GM12875 (cell line): ENCODE data around the gene LIN7A.

Source experiments
- H3K4me3 ChIP-seq: one replicate; pipeline ENCODE4 v1.5.1; 2011; ENCODE audit warnings: low read depth, low read length, control low read depth
- TF ChIP-seq, protein P1 (sequence below): IDR thresholded peaks from 2 replicates; pipeline ENCODE4 v1.5.1; 2011; ENCODE audit warnings: low read depth, mild to moderate bottlenecking, control low read depth, inconsistent platforms, low read length, moderate library complexity, borderline replicate concordance; ENCODE audit not compliant: insufficient read depth

LIN7A gene

DNA sequence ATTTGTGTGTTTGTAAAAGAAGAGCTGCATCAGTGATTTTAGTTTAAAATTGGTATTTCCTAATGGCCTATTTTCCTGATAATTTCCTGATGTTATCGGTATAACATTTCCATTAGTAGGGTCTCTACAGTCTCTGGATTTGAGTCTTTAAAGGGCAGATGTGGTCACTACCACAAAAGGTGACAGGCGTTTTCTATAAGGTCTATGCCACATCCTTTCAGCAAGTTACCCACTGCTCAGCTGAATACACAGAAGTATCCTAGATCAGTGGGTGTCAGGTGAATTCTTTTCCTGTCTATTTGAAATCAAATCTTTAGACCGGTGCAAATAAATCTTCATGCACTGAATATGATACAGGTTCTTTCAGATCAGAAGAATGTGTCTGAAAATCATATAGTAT lies 90.2 kb downstream of the LIN7A start:
- H3K4me3 ChIP-seq = no peak overlapping the region
- TF ChIP-seq, protein P1, sequence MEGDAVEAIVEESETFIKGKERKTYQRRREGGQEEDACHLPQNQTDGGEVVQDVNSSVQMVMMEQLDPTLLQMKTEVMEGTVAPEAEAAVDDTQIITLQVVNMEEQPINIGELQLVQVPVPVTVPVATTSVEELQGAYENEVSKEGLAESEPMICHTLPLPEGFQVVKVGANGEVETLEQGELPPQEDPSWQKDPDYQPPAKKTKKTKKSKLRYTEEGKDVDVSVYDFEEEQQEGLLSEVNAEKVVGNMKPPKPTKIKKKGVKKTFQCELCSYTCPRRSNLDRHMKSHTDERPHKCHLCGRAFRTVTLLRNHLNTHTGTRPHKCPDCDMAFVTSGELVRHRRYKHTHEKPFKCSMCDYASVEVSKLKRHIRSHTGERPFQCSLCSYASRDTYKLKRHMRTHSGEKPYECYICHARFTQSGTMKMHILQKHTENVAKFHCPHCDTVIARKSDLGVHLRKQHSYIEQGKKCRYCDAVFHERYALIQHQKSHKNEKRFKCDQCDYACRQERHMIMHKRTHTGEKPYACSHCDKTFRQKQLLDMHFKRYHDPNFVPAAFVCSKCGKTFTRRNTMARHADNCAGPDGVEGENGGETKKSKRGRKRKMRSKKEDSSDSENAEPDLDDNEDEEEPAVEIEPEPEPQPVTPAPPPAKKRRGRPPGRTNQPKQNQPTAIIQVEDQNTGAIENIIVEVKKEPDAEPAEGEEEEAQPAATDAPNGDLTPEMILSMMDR = no peak

DNA sequence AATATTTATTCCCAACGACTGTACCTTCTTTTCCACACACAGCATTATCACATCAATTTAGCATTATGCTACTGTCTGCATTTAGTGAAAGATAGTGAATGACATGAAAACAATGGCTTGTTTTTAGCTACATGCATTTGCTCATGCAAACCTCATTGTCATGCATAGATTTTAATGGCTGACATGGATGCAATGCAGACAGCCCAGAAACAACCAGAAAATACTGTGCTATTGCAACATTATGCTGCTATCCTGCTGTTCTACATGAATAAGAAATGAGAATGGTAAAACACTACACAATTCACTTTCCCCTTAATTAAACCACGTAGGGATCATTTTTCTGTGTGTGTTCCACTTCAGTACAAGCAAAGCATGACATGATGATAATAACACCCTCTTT lies 90.8 kb downstream of the LIN7A start:
- H3K4me3 ChIP-seq = no peak overlapping the region
- TF ChIP-seq, protein P1 = no peak

DNA sequence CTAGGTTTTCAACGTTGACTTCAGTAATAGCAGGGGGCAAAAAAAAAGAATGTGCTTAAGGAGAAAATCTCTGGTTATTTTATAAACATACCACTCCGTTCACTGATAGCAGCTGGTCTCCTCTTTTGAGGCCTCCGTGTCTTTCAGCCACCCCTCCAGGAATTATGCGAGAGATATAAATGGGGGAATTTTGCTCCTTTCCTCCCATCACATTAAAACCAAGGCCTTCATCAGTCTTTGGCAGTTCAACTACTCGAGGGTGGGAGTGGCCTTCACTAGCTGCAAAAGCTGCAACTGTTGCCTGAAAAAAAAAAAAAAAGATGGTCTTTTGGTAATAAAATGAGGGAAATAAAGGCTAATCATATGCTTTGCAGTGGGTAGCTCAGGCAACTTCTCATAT lies 92.1 kb downstream of the LIN7A start:
- no peak overlapping the region for H3K4me3 ChIP-seq
- TF ChIP-seq, protein P1 = no peak

DNA sequence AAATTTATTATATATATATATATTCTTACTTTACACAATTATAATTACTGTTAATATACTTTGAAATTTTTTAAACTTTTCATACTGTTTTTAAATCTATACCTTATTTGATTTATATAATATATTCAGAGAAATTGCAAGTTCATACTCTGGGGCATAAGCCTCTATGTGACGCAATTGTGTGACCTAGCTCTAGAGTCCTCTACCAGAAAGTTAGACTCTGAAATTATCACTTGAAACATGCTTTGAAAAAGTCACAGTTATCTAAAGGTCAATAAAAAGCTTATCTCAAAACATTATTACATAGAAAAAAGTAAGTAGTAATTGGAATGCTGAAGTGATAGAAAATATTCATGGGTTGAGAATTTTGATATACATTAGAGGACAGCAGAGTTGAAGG lies 93.8 kb downstream of the LIN7A start:
- TF ChIP-seq, protein P1 = no peak

DNA sequence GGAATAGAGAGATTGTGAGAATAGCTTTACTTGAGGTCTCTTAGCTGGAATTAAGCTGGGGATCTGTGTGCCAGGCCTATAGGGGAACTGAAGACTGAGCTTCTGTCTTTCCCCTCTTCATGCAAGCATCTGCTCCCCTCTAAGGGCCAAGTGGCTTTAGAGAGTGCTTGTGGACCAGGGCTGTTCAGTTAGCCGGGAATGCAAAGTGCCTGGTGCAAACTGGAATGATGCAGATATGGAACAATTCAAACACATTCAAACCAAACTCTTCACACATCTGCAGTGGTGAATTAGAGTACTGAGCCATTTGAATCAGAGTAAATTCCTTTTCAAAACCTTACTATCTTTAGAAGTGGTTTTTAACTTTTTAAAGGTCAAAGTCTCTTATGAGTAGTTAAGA lies 99.0 kb downstream of the LIN7A start:
- H3K4me3 ChIP-seq = no peak overlapping the region
- TF ChIP-seq, protein P1 = no peak

More for the DNA sequence above, 93.8 kb downstream of the LIN7A start:
- no peak overlapping the region for H3K4me3 ChIP-seq

DNA sequence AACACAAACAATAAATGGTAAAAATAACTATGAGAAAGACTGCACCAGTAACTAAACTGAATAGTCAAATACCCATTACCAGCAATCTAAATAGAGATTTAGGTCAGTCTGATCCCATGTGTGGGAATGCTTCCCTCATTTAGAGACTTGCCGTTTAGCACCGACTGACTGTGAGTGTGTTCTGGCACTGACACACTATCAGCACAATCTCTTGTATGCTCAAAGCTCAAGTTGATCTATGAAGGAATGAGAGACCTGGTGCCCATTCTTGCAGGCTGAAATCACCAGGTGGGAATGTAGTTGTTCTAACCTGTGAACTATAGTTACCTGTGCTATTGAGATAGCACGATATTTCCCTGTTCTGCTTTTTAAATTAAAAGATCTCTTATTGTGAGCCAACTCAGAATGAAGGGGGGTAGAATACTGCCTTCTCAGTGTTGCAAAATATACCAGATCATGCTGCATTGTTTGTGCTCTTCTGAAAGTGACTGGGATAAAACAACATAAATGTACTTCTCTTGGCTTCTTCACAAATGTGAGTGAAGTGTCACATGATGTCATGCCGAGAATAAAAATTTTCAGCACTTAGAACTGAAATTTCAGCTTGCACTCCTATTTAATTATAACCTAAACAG lies 99.6 kb downstream of the LIN7A start:
- TF ChIP-seq, protein P1 = no peak
- no peak overlapping the region for H3K4me3 ChIP-seq

DNA sequence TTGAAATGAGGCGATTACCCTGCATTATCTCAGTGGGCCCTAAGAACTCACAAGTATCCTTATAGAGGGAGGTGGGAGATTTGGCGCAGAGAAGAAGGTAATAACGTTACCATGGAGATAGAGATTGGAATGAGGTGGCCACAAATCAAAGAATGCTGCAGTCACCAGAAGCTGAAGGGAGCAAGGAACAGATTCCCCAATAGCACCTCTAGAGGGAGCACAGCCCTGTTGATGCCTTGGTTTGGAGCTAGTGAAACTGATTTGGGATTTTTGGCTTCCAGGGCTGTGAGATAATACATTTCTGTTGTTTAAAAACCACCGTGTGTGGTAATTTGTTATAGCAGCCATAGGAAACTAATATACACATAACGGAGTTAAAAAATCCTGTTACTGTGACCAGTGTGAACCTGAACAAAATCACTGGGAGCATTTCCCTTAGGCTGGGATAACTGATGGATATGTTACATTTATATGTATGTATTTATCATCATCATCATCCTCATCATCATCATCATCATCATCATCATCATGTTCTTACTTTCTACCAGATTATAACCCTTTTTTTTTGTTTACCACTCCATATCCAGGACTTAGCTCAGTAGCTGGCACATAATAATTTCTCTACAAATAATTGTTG lies 100.3 kb downstream of the LIN7A start:
- TF ChIP-seq, protein P1 = peak; percentile 67
- no peak overlapping the region for H3K4me3 ChIP-seq
